HG03571 (cell line): Measurements from ENCODE around the gene KCNJ1.

Source experiments
- ATAC-seq: cut with Tn5 transposase; IDR thresholded peaks from one replicate; pipeline ENCODE4 v1.9.1; 2021; ENCODE audit not compliant: unreplicated experiment

The KCNJ1 gene

DNA sequence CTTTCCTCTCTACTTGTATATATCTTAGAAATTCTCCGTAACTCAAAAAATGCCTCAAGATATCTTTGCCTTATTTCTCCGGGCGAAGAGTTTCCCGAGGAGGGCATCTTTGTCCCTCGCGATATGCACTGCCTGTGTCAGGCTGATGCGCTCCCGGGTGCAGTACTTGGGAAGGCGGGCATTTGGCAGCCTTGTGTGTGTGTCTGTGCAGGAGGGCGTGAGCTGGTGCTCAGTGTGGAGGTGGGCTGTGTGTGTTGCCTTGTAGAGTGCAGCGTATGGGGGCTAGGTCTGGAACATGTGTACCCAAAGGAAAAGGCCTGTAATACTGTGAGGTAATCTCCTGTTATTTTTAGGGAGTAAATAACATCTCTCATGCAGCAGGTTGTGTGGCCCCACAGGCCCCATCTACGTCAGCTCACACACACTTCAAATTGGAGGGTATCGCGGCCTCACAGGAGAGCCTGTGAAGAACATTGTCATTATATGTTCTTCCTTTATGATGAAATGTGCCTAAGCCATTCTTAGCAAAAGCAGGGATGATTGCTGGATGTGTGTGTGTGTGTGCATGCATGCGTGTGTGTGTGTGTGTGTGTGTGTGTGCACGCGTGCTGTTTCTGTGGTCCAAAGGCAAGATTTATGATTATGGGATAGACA is 77.5 kb downstream of the KCNJ1 start:
- ATAC-seq: no peak
